ENCODE data around the gene ZFP92.
"Not testable (repeated sequence)": the region's sequence is repeated elsewhere in the genome, so short reads cannot be mapped to it uniquely, and the experiment has no call there.

The ZFP92 gene

DNA sequence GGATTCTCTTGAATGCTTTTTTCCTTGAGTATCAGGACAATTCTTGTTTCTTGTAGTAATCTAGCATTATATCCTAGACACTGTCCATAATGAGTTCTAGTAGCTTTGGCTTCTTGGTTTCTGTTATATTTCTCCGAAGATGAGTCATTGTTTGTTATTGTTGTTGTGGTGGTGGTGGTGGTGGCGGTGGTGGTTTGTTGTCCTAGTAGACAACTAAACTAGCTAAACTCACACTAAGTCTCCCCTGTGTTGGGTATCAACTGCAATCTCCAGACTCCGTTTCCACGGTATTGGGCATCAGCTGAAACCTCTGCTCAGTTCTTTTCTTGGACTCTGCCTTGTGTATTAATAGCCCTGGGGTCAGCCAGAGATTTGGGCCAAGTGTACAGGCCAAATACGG lies 6.9 kb upstream of the ZFP92 start:
- H3K36me3 ChIP-seq (ENCODE audit: insufficient read depth, low read depth, low read length); H3K9me3 ChIP-seq (ENCODE audit: insufficient read depth, low read depth, low read length); H3K4me1 ChIP-seq (ENCODE audit: insufficient read depth, low read length); H3K27ac ChIP-seq (ENCODE audit: low read length); H3K27me3 ChIP-seq (ENCODE audit: insufficient read depth, low read length); H3K9ac ChIP-seq (ENCODE audit: low read depth, low read length); H3K4me3 ChIP-seq (ENCODE audit: low read length): not testable (repeated sequence)

DNA sequence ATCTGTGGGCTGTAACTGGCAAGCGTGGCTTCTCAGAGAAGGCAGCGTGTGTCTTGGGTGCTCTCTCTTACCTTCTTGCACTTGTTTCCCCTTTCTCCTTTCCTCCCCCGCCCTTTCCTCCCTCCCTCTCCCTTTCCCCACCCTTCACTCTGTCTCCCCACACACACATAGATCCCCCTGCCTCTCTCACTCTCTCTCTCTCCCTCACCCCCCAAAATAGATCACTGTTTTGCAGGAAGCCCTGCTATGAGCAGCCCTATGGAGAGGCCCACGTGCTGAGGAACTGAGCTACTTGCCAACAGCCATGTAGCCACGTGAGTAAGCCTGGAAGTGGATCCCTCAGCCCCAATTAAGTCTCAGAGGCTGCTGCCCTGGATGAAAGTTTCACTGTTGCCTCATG lies 5.8 kb upstream of the ZFP92 start:
- no peak overlapping the region for H3K27ac ChIP-seq (ENCODE audit: low read length)
- no peaks in the 10 kb centered on the region for H3K9me3 ChIP-seq (ENCODE audit: insufficient read depth, low read depth, low read length)
- H3K4me1 ChIP-seq (ENCODE audit: insufficient read depth, low read length), result no peaks in the 10 kb centered on the region
- no peak overlapping the region for H3K9ac ChIP-seq (ENCODE audit: low read depth, low read length)
- no peak overlapping the region for H3K4me3 ChIP-seq (ENCODE audit: low read length)
- no peaks in the 10 kb centered on the region for H3K36me3 ChIP-seq (ENCODE audit: insufficient read depth, low read depth, low read length)
- peaks cover 4% of the 10 kb centered on the region; the same call in 1 of the 2 replicates for H3K27me3 ChIP-seq (ENCODE audit: insufficient read depth, low read length)

DNA sequence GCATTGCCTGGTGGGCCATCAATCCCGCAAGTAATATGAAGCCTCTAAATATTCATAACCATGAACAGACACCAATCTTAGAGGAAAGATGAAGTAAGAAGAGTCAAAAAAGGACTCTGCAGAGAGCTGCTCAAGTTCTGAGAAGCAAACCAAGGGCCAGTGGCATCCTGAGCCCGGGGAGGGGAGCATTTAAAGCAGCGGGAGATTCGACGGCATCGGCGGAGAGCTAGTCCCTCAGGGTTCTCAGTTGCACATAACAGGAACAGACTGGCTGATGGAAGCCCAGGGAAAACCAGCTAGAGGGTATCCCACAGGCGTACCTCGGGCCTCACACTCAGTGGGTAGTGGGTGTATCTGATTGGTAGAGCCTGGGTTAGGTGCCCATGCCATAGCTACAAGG lies 5.3 kb upstream of the ZFP92 start:
- Histone ChIP-seq H3K27me3 (ENCODE audit: insufficient read depth, low read length) (peaks cover 10% of the 10 kb centered on the region), H3K9me3 (ENCODE audit: insufficient read depth, low read depth, low read length) (no peaks in the 10 kb centered on the region), H3K4me3 (ENCODE audit: low read length) (no peak overlapping the region), H3K4me1 (ENCODE audit: insufficient read depth, low read length) (no peaks in the 10 kb centered on the region), H3K36me3 (ENCODE audit: insufficient read depth, low read depth, low read length) (no peaks in the 10 kb centered on the region), H3K27ac (ENCODE audit: low read length) (no peak overlapping the region), H3K9ac (ENCODE audit: low read depth, low read length) (no peak overlapping the region)

DNA sequence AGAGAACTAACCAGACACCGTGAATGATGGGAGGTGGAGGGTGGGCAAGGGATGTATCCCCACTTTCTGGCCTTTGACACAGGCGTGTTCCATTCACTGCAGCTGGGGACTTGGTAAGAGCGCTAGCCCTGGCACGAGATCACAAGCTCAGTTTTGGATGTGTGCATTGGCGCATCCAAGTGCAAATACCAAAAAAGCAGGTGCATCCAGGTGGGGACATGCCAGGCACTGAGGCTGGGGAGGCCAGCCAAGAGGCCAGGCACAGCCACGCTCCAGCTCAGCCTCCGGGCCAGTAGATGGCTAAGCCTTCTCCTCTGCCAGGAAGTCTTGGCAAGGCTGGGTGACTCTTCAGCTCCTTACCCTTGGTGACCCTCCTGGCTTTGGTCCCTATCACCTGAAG lies 4.4 kb upstream of the ZFP92 start:
- H3K9me3 ChIP-seq (ENCODE audit: insufficient read depth, low read depth, low read length), result no peaks in the 10 kb centered on the region
- H3K4me3 ChIP-seq (ENCODE audit: low read length), result no peak overlapping the region
- H3K27ac ChIP-seq (ENCODE audit: low read length), result no peak overlapping the region
- H3K27me3 ChIP-seq (ENCODE audit: insufficient read depth, low read length), result peaks cover 19% of the 10 kb centered on the region
- no peak overlapping the region for H3K9ac ChIP-seq (ENCODE audit: low read depth, low read length)
- H3K36me3 ChIP-seq (ENCODE audit: insufficient read depth, low read depth, low read length), result no peaks in the 10 kb centered on the region
- H3K4me1 ChIP-seq (ENCODE audit: insufficient read depth, low read length), result no peaks in the 10 kb centered on the region

DNA sequence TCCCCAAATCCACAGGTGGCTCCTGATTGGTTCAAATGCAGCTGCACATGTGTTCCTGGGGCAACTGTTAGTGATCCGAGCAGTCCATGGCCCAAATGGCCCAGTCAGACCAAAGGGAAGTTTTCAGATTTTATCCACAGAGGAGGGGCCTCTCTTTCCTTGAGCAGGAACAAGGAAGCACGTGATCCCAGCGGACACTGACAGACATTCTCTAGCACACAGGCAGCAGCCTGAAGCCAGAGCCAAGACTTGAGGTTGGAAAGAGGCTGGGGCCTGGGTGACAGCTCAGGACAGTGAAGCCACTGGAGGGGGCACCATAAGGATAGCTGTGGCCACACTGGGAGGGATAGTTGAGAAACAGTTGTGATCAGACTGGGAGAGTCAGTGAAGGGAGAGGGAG lies 3.5 kb upstream of the ZFP92 start:
- no peaks in the 10 kb centered on the region for H3K36me3 ChIP-seq (ENCODE audit: insufficient read depth, low read depth, low read length)
- H3K27ac ChIP-seq (ENCODE audit: low read length), result no peak overlapping the region
- no peak overlapping the region for H3K4me3 ChIP-seq (ENCODE audit: low read length)
- H3K27me3 ChIP-seq (ENCODE audit: insufficient read depth, low read length), result peaks cover 27% of the 10 kb centered on the region
- no peaks in the 10 kb centered on the region for H3K9me3 ChIP-seq (ENCODE audit: insufficient read depth, low read depth, low read length)
- no peaks in the 10 kb centered on the region for H3K4me1 ChIP-seq (ENCODE audit: insufficient read depth, low read length)
- no peak overlapping the region; the same call in 1 of the 2 replicates for H3K9ac ChIP-seq (ENCODE audit: low read depth, low read length)

DNA sequence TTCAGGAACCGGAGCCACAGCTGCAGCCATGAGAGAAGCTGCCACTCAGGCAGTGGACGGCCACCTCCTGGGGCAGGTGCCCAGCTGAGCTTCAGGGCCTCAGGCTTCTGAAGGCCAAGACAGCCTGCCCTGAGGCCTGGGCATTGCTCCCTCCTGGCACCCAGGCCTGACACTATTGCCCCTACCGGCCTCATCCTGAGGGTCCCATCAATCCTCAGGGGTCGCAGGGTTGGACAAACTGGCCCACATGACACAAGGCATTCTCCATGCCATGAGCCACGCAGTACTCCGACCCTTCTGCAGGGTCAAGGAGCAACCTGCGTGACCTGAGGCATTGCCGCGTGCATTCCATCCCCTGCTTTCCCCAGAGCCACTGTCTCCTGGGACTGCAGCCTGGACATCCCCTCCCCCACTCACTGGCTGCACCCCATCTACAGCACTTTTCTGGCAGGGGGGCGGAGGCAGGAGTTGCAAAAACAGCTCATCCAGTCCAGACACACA lies 3.0 kb upstream of the ZFP92 start:
- H3K9ac ChIP-seq (ENCODE audit: low read depth, low read length), result no peak overlapping the region
- no peaks in the 10 kb centered on the region for H3K4me1 ChIP-seq (ENCODE audit: insufficient read depth, low read length)
- H3K27ac ChIP-seq (ENCODE audit: low read length), result no peak overlapping the region
- H3K36me3 ChIP-seq (ENCODE audit: insufficient read depth, low read depth, low read length), result no peaks in the 10 kb centered on the region
- H3K9me3 ChIP-seq (ENCODE audit: insufficient read depth, low read depth, low read length), result no peaks in the 10 kb centered on the region
- peaks cover 30% of the 10 kb centered on the region for H3K27me3 ChIP-seq (ENCODE audit: insufficient read depth, low read length)
- no peak overlapping the region for H3K4me3 ChIP-seq (ENCODE audit: low read length)

DNA sequence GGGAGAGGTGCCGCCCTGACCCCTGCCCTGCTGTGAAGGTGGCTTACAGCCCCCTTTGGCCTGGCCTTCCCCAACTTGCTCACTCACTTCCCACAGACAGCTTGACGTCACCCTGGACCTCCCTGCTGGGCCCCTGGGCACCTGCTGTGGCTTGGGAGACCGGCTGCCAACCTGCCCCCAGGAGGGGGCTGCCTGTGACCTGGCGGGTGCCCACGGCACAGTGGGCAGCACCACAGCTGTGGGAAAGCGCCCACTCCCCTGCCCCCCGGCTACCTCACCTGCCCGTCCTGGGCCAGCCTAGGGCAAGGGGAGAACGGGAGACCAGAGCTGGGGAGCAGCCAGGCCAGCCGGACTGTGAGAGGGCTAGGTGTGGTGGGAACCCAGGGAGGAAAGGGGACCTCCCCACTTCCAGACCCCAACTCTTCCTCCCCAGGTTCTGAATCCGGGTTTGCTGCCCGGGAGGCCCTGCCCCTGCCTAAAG lies 2.4 kb upstream of the ZFP92 start:
- Histone ChIP-seq H3K4me1 (ENCODE audit: insufficient read depth, low read length) (no peaks in the 10 kb centered on the region), H3K27ac (ENCODE audit: low read length) (no peak overlapping the region), H3K9ac (ENCODE audit: low read depth, low read length) (no peak overlapping the region), H3K36me3 (ENCODE audit: insufficient read depth, low read depth, low read length) (no peaks in the 10 kb centered on the region), H3K4me3 (ENCODE audit: low read length) (no peak overlapping the region), H3K9me3 (ENCODE audit: insufficient read depth, low read depth, low read length) (no peaks in the 10 kb centered on the region), H3K27me3 (ENCODE audit: insufficient read depth, low read length) (peaks cover 30% of the 10 kb centered on the region)

DNA sequence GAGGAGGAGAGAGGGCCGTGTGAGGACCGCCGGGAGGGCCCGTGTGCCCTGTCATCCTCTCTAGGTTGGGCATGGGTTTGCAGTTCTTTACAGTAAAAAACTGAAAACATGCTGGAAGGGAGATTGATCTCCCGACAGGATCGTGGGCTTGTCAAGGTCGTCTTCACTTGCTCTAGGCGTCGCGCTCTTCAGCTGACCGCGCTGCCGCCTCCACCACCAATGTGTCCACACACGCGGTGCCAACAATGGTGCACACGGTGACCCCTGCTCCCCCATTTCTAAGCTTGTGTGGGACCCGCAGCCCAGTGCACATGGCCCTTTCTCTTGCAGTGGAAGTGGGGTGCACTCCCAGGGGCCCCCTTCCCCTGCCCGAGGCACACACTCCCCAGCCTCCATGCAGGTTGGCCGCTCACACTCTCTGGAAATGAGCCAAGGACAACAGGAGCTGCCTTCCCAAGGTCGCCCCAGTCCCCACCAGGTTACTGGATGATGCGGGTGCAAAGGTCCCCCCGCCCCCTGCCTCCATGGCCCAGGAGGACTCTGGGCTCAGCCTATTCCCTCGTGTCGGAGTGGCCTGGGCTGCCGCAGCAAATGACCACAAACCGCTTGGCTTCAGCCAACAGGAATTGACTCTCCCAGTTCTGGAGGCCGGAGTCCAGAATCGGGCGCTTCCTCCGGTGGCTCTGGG lies 1.7 kb upstream of the ZFP92 start:
- Histone ChIP-seq H3K4me3 (ENCODE audit: low read length) (no peak overlapping the region), H3K27ac (ENCODE audit: low read length) (no peak overlapping the region), H3K4me1 (ENCODE audit: insufficient read depth, low read length) (no peaks in the 10 kb centered on the region), H3K9ac (ENCODE audit: low read depth, low read length) (no peak overlapping the region), H3K27me3 (ENCODE audit: insufficient read depth, low read length) (peaks cover 30% of the 10 kb centered on the region), H3K9me3 (ENCODE audit: insufficient read depth, low read depth, low read length) (no peaks in the 10 kb centered on the region), H3K36me3 (ENCODE audit: insufficient read depth, low read depth, low read length) (no peaks in the 10 kb centered on the region)

DNA sequence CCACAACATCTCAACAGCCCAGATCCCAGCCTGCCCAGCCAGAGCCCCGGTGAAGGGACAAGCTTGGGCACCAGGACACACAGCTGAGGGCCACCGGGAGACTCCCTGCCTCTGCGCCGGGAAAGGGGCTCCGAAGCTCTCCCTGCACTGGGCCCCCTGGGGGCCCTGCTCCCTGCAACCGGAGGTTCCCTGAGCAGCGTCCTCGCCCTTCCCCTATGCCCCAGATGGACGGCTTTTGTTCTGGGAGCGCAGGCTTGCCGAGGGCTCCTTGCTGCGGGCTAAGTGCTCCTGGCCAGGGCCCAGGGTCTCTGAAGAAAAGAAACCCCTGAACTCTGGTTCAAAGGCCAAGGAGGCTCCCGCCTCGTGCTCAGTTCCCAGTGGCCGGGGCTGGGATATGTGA lies 899 bp upstream of the ZFP92 start:
- H3K36me3 ChIP-seq (ENCODE audit: insufficient read depth, low read depth, low read length), result no peaks in the 10 kb centered on the region
- no peaks in the 10 kb centered on the region for H3K9me3 ChIP-seq (ENCODE audit: insufficient read depth, low read depth, low read length)
- no peak overlapping the region for H3K4me3 ChIP-seq (ENCODE audit: low read length)
- H3K9ac ChIP-seq (ENCODE audit: low read depth, low read length), result no peak overlapping the region
- H3K27ac ChIP-seq (ENCODE audit: low read length), result no peak overlapping the region
- no peaks in the 10 kb centered on the region for H3K4me1 ChIP-seq (ENCODE audit: insufficient read depth, low read length)
- H3K27me3 ChIP-seq (ENCODE audit: insufficient read depth, low read length), result peaks cover 30% of the 10 kb centered on the region

DNA sequence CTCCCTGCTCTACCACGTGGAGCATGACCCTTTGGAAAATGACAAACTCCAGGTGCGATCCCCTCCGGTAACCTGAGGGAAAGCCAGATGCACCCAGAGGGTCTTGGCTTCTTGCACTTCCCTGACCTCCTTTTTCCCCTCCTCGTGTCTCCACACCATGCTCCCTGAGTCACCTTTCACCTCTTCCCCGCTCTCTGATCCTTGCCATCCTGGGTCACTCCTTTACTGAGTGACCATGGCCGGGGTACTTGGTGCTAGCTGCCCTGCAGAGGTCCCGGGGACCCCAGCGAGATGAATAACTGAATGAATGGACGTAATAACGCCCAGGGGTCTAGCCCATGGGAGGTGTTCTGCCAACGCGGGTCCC lies 401 bp upstream of the ZFP92 start:
- Histone ChIP-seq H3K4me3 (ENCODE audit: low read length) (peak overlapping the region; percentile 54; the same call in 1 of the 2 replicates), H3K4me1 (ENCODE audit: insufficient read depth, low read length) (no peaks in the 10 kb centered on the region), H3K9me3 (ENCODE audit: insufficient read depth, low read depth, low read length) (no peaks in the 10 kb centered on the region), H3K36me3 (ENCODE audit: insufficient read depth, low read depth, low read length) (no peaks in the 10 kb centered on the region), H3K9ac (ENCODE audit: low read depth, low read length) (no peak overlapping the region), H3K27ac (ENCODE audit: low read length) (no peak overlapping the region), H3K27me3 (ENCODE audit: insufficient read depth, low read length) (peaks cover 30% of the 10 kb centered on the region)

DNA sequence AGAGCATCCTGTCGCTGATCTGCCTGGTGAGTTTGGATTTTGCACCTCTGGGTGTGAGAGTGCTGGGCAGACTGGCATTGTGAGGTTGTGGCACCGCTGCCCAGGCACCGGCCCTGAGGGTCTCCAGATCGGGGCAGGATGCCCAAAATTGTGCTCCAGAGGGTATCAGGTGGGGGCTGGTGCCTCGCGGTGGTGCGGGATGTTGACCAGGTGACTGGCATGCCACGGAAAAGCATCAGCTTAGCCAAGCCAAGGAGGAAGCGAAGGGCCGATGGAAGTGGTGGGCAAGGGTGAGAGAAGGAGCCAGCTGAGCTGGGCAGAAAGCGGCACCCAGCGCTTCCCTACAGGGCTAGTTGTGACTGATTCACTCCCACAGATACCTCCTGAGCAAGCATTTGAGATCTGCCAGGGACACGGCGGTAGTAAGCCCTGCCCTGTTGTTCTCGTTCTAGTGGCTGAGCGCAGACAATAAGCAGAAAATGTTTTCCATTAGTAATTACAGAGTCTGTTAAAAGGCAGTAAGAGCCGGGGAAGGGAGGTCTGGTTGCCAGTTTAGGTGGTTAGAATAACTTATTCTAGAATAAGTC lies 809 bp downstream of the ZFP92 start:
- no peaks in the 10 kb centered on the region for H3K9me3 ChIP-seq (ENCODE audit: insufficient read depth, low read depth, low read length)
- H3K9ac ChIP-seq (ENCODE audit: low read depth, low read length), result no peak overlapping the region
- peaks cover 30% of the 10 kb centered on the region for H3K27me3 ChIP-seq (ENCODE audit: insufficient read depth, low read length)
- H3K36me3 ChIP-seq (ENCODE audit: insufficient read depth, low read depth, low read length), result no peaks in the 10 kb centered on the region
- H3K4me3 ChIP-seq (ENCODE audit: low read length), result peak overlapping the region; percentile 40; the same call in 1 of the 2 replicates
- H3K27ac ChIP-seq (ENCODE audit: low read length), result no peak overlapping the region
- H3K4me1 ChIP-seq (ENCODE audit: insufficient read depth, low read length), result no peaks in the 10 kb centered on the region
